ENCODE measurements around the gene SMIM36. TPM values are rescaled to one million over a fixed set of nuclear protein-coding genes. Genes with fewer than 3 reads are reported as not detected.
"Not testable (repeated sequence)": the region's sequence is repeated elsewhere in the genome, so short reads cannot be mapped to it uniquely, and the experiment has no call there.

SMIM36 gene
- total RNA-seq, 1 donor from 2014 or later, result not detected

DNA sequence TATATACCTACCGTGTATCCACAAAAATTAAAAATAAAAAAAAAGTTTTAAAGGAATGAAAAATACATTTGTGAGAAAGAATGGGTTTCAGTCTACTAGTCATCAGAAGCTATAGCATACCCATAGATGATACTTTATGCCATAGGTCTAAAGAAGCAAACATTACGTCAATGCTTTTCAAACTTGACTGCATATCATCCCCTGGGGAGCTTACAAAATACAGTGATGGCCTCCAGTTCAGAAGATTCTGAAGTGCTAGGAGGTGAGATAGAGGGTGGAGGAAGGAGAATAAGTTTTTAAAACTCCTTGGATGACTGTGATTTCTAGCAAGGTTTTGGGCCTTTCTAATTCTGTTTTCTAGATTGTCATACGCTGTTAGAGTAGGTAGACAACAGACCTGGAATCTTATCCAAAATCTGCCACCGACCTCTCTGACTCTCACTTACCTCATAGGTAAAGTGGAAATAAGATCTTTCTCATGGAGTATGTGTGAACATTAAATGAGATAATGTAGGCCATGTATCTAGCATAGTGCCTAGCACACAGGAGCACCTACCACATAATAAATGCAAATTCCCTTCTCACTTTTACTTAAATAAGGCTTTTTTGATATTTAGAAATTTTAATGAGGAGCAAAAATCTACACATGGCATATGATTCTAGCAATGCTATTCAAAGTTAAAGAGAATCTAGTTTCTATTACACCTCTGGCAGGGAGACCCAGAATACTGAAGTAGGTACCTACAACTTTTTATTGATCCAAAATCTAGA, 102.0 kb downstream of the SMIM36 start:
- H3K27ac Mint-ChIP-seq, result no peak overlapping the region
- no peaks in the 10 kb centered on the region for H3K9me3 Mint-ChIP-seq
- no peak overlapping the region for H3K4me3 Mint-ChIP-seq
- no peak for TF ChIP-seq CTCF (conservative IDR thresholded peaks at IDR 0.05)
- no peaks in the 10 kb centered on the region for H3K27me3 Mint-ChIP-seq
- peaks cover 5% of the 10 kb centered on the region for H3K4me1 Mint-ChIP-seq (ENCODE audit: unreplicated experiment)
- peaks cover 42% of the 10 kb centered on the region for H3K36me3 Mint-ChIP-seq
- DNase-seq (ENCODE audit: extremely low spot score, unreplicated experiment), result no peak

DNA sequence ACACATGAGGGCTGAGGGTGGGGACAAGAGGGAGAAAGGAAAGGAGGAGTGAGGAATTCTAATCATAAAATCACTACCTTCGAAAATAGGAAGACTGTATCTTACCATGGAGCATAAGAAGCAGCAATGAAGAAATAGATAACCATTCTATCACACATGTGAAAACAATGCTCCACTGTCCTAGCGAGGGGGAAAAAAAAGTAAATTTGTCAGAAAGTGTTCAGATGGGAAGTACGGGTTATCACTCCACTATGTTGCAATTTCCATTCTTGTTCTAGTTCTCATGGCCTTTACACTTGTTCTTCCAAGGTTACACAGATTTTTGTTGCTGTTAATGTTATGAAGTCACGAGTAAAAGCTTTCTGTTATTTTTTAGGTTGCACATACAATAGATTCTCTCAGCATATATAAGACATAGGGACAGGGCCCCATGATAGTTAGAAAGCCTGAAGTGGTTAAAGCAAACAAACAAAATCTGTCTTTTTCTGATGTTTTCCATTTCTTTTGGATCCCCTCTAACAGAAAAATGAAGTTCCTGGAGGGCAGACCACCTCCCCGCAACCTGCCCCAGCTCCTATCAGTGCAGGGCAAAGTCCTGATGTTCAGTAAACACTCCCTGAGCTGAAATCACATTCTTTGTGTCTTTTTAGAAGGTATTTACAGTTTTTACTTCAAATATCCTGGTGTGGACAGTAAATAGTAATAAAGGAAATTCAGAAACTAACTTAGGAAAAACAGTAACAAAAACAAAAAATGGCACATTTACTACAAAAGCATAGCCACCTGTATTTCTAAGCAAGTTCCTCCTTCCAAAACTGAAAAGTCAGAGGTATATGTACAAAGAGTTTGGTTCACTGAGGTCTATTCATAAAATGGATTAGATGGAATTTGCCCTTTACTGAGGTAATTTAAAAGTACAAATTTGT, 103.3 kb downstream of the SMIM36 start:
- no peak for TF ChIP-seq CTCF (conservative IDR thresholded peaks at IDR 0.05)
- DNase-seq (ENCODE audit: extremely low spot score, unreplicated experiment), result no peak
- Mint-ChIP-seq H3K9me3 (no peaks in the 10 kb centered on the region), H3K36me3 (peaks cover 37% of the 10 kb centered on the region), H3K4me1 (ENCODE audit: unreplicated experiment) (no peaks in the 10 kb centered on the region), H3K4me3 (no peak overlapping the region), H3K27ac (no peak overlapping the region), H3K27me3 (no peaks in the 10 kb centered on the region)

DNA sequence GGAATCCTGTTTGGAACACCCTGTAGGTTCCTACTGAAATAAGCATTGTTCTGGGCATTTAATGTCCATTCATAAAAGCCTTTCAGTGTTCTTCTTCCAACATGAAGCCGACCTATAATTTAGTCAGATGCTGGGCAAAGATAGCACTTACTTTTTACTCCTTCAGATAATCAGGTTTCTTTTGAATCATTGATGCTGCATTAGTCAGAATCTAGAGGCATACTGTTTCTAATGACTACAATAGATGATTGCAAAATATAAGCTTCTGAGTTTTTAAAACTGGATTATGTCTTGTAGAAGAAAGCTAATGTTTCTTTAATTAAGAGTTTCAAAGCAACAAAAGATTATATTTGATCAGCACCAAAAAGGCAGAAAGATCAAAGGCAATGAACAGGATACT, 105.7 kb downstream of the SMIM36 start:
- Mint-ChIP-seq H3K9me3 (no peaks in the 10 kb centered on the region), H3K27me3 (no peaks in the 10 kb centered on the region), H3K36me3 (peaks cover 29% of the 10 kb centered on the region), H3K4me1 (ENCODE audit: unreplicated experiment) (no peaks in the 10 kb centered on the region), H3K27ac (no peak overlapping the region), H3K4me3 (no peak overlapping the region)
- no peak for DNase-seq (ENCODE audit: extremely low spot score, unreplicated experiment)
- TF ChIP-seq CTCF (conservative IDR thresholded peaks at IDR 0.05), result no peak

DNA sequence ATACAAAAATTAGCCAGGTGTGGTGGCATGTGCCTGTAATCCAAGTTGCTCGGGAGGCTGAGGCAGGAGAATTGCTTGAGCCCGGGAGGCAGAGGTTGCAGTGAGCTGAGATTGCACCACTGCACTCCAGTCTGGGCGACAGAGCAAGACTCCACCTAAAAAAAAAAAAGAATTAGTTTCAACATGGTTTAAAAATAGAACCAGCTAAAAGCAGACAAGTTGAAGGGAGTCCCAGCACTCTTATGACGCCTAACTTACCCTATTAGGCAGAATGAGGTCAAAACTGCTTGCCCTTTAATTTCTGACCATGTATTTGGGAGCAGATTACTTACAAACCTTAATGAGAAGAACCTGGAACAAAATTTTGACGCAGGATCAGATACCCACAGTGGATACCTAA, 107.1 kb downstream of the SMIM36 start:
- H3K4me1 Mint-ChIP-seq (ENCODE audit: unreplicated experiment); DNase-seq (ENCODE audit: extremely low spot score, unreplicated experiment); H3K4me3 Mint-ChIP-seq; H3K27ac Mint-ChIP-seq; H3K27me3 Mint-ChIP-seq; H3K9me3 Mint-ChIP-seq: not testable (repeated sequence)
- peaks cover 30% of the 10 kb centered on the region for H3K36me3 Mint-ChIP-seq

GRCh38 chr17:55402374-55402773, 108.9 kb downstream of the SMIM36 start:
- DNase-seq (ENCODE audit: extremely low spot score, unreplicated experiment), result no peak
- Mint-ChIP-seq H3K27ac (no peak overlapping the region), H3K4me3 (no peak overlapping the region)

More at GRCh38 chr17:55402374-55402773, 108.9 kb downstream of the SMIM36 start:
- no peaks in the 10 kb centered on the region for H3K9me3 Mint-ChIP-seq
- peaks cover 41% of the 10 kb centered on the region for H3K36me3 Mint-ChIP-seq
- no peaks in the 10 kb centered on the region for H3K4me1 Mint-ChIP-seq (ENCODE audit: unreplicated experiment)
- no peak for TF ChIP-seq CTCF (conservative IDR thresholded peaks at IDR 0.05)
- no peaks in the 10 kb centered on the region for H3K27me3 Mint-ChIP-seq

Other genes starting within 250 kb of the SMIM36 start
- gene HLF, start 246.5 kb downstream of the SMIM36 start, total RNA-seq (ENCODE audit: low replicate concordance), result 2.6 and 3.4 TPM in 2 replicates
- gene MMD, start 89.6 kb downstream of the SMIM36 start, total RNA-seq (ENCODE audit: low replicate concordance), result 14.0 and 36.9 TPM in 2 replicates
- 2.5 and 21.4 TPM in 2 replicates for gene TMEM100, start 211.4 kb upstream of the SMIM36 start, total RNA-seq (ENCODE audit: low replicate concordance)
- 20.6 and 22.1 TPM in 2 replicates for gene PCTP, start 239.6 kb upstream of the SMIM36 start, total RNA-seq (ENCODE audit: low replicate concordance)